Trophoblast cell (in vitro differentiated cells and primary cell): ENCODE data around the gene ME3.

Experiments used
- DNase-seq, 2 donors: peaks; one replicate each; pipeline ENCODE4 v3.0.0-alpha.2; 2016
- H2AFZ ChIP-seq: 2 replicates; pipeline ENCODE4 v1.6.1; 2013; ENCODE audit warnings: low read length, moderate library complexity, mild to moderate bottlenecking; ENCODE audit not compliant: insufficient read depth, poor library complexity
- H2AK5ac ChIP-seq: 2 replicates; pipeline ENCODE4 v1.6.1; 2013; ENCODE audit warnings: mild to moderate bottlenecking, low read length
- H2BK120ac ChIP-seq: 2 replicates; pipeline ENCODE4 v1.6.1; 2013; ENCODE audit warnings: low read length, mild to moderate bottlenecking, moderate library complexity; ENCODE audit not compliant: insufficient read depth, poor library complexity
- H2BK12ac ChIP-seq: 2 replicates; pipeline ENCODE4 v1.6.1; 2013; ENCODE audit warnings: mild to moderate bottlenecking, low read length, moderate library complexity
- H2BK5ac ChIP-seq: 2 replicates; pipeline ENCODE4 v1.6.1; 2013; ENCODE audit warnings: low read length, low read depth, moderate library complexity, mild to moderate bottlenecking; ENCODE audit not compliant: poor library complexity
- H3K14ac ChIP-seq: 2 replicates; pipeline ENCODE4 v1.6.1; 2013; ENCODE audit warnings: mild to moderate bottlenecking, low read length
- H3K18ac ChIP-seq: 2 replicates; pipeline ENCODE4 v1.6.1; 2013; ENCODE audit warnings: mild to moderate bottlenecking, low read length
- H3K23ac ChIP-seq: 2 replicates; pipeline ENCODE4 v1.6.1; 2013; ENCODE audit warnings: low read length
- H3K27ac ChIP-seq: 2 replicates; pipeline ENCODE4 v1.5.1; 2013; ENCODE audit warnings: low read depth, mild to moderate bottlenecking, inconsistent platforms, low read length, moderate library complexity
- H3K27me3 ChIP-seq: 2 replicates; pipeline ENCODE4 v1.6.1; 2013; ENCODE audit warnings: inconsistent platforms, mild to moderate bottlenecking, low read length, moderate library complexity; ENCODE audit not compliant: insufficient read depth
- H3K36me3 ChIP-seq, 2 experiments: 1 replicate in 1 of 2; 2 replicates in 1 of 2; pipeline ENCODE4 v1.6.1; 2013; ENCODE audit warnings: low read length in 2 of 2, mild to moderate bottlenecking in 2 of 2, moderate library complexity in 1 of 2; ENCODE audit not compliant: insufficient read depth in 2 of 2, control insufficient read depth in 1 of 2
- H3K4ac ChIP-seq: 2 replicates; pipeline ENCODE4 v1.6.1; 2013; ENCODE audit warnings: low read depth, mild to moderate bottlenecking, low read length, moderate library complexity
- H3K4me1 ChIP-seq, 2 experiments: 1 replicate in 1 of 2; 2 replicates in 1 of 2; pipeline ENCODE4 v1.6.1; 2013; ENCODE audit warnings: low read length in 2 of 2, mild to moderate bottlenecking in 2 of 2, moderate library complexity in 1 of 2; ENCODE audit not compliant: insufficient read depth in 2 of 2, control insufficient read depth in 1 of 2
- H3K4me2 ChIP-seq: 2 replicates; pipeline ENCODE4 v1.6.1; 2013; ENCODE audit warnings: inconsistent platforms, mild to moderate bottlenecking, low read length, moderate library complexity
- H3K4me3 ChIP-seq: 2 replicates; pipeline ENCODE4 v1.5.1; 2013; ENCODE audit warnings: mild to moderate bottlenecking, low read depth, low read length, inconsistent platforms
- H3K79me1 ChIP-seq: one replicate; pipeline ENCODE4 v1.6.1; 2013; ENCODE audit warnings: low read length
- H3K79me2 ChIP-seq: 2 replicates; pipeline ENCODE4 v1.6.1; 2013; ENCODE audit warnings: low read length, mild to moderate bottlenecking; ENCODE audit not compliant: control insufficient read depth, insufficient read depth, poor library complexity
- H3K9ac ChIP-seq: 2 replicates; pipeline ENCODE4 v1.6.1; 2013; ENCODE audit warnings: mild to moderate bottlenecking, low read length
- H3K9me3 ChIP-seq: 2 replicates; pipeline ENCODE4 v1.6.1; 2013; ENCODE audit warnings: low read depth, mild to moderate bottlenecking, control low read depth, inconsistent platforms, low read length; ENCODE audit not compliant: insufficient read depth
- H4K12ac ChIP-seq: 2 replicates; pipeline ENCODE4 v1.6.1; 2013; ENCODE audit warnings: low read depth, mild to moderate bottlenecking, low read length, moderate library complexity
- H4K8ac ChIP-seq: 2 replicates; pipeline ENCODE4 v1.6.1; 2013; ENCODE audit warnings: low read depth, mild to moderate bottlenecking, low read length, moderate library complexity
- H4K91ac ChIP-seq: one replicate; pipeline ENCODE4 v1.6.1; 2013; ENCODE audit warnings: low read depth, mild to moderate bottlenecking, low read length, moderate library complexity
- WGBS: extraction: QIAGEN DNeasy Blood & Tissue Kit; methylation state at CpG from one replicate; pipeline ENCODE4 v1.1.7; 2013; ENCODE audit warnings: missing lambda C conversion rate; ENCODE audit not compliant: insufficient read length, insufficient coverage; ENCODE audit errors: extremely low coverage; 5-methylcytosine and 5-hydroxymethylcytosine counted together

ME3 gene

DNA sequence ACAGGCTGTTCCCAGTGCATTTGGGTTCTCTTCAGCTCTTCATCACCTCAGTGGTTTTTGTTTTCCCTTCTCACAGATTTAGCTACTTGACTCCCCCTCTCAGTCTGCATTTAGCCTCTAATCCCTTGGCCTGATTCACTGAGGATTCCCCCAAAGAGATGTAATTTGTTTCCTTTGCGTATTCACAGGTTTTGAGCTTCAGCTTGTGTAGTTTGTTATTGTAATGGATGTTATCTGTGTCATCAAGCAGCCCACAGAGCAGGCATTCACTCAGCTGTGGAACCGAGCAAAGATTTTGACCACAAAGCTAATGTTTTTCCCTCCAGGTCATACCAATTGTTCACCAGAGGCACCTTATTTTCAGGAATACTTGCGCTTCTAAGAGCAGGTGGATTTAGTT, 6.4 kb upstream of the ME3 start:
- Histone ChIP-seq H4K91ac (no peak overlapping the region), H2AK5ac (no peak overlapping the region), H2BK5ac (no peak overlapping the region), H3K23ac (no peak overlapping the region), H3K4ac (no peak overlapping the region), H3K4me3 (no peak overlapping the region), H3K4me2 (no peak overlapping the region), H3K9ac (no peak overlapping the region), H3K4me1 (peaks cover 0 to 2% of the 10 kb centered on the region in 2 experiments), H4K8ac (no peak overlapping the region), H3K27ac (no peak overlapping the region), H3K79me1 (no peaks in the 10 kb centered on the region), H2BK120ac (no peak overlapping the region), H3K27me3 (no peaks in the 10 kb centered on the region), H3K14ac (no peak overlapping the region), H3K36me3 (no peaks in the 10 kb centered on the region), H2AFZ (no peak overlapping the region), H3K9me3 (no peaks in the 10 kb centered on the region), H4K12ac (no peak overlapping the region), H3K18ac (no peak overlapping the region), H3K79me2 (no peaks in the 10 kb centered on the region), H2BK12ac (no peak overlapping the region)
- WGBS = no CpG with 5 or more reads among the region's 3 CpGs
- DNase-seq = no peak

DNA sequence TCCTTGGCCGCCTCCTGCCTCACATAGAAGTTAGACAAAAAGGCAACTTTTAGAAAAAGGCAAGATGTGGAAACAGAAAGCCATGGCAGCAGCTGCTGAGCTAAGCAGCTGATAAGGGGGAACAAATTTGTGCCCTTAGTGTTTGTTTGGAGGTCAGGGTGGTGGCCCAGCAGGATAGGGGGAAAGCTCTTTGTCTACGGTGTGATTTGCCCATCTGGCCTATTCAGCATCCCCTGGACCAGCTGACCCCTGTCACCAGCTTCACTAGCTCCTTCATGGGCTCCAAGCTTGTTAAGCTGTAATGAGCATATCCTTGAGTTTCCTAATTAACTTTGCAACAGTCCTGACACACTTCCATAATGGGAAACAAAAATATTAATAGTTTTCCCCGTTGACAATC, 5.9 kb upstream of the ME3 start:
- Histone ChIP-seq H3K23ac (no peak overlapping the region), H2AFZ (no peak overlapping the region), H3K14ac (no peak overlapping the region), H4K8ac (no peak overlapping the region), H3K79me1 (no peaks in the 10 kb centered on the region), H3K4me3 (no peak overlapping the region), H3K79me2 (no peaks in the 10 kb centered on the region), H3K4me1 (peaks cover 0 to 2% of the 10 kb centered on the region in 2 experiments), H2BK5ac (no peak overlapping the region), H3K36me3 (no peaks in the 10 kb centered on the region), H2AK5ac (no peak overlapping the region), H3K4ac (no peak overlapping the region), H3K18ac (no peak overlapping the region), H2BK120ac (no peak overlapping the region), H3K4me2 (no peak overlapping the region), H4K12ac (no peak overlapping the region), H3K9me3 (no peaks in the 10 kb centered on the region), H2BK12ac (no peak overlapping the region), H3K27ac (no peak overlapping the region), H4K91ac (no peak overlapping the region), H3K9ac (no peak overlapping the region), H3K27me3 (no peaks in the 10 kb centered on the region)
- no CpG with 5 or more reads among the region's 3 CpGs for WGBS
- no peak for DNase-seq

DNA sequence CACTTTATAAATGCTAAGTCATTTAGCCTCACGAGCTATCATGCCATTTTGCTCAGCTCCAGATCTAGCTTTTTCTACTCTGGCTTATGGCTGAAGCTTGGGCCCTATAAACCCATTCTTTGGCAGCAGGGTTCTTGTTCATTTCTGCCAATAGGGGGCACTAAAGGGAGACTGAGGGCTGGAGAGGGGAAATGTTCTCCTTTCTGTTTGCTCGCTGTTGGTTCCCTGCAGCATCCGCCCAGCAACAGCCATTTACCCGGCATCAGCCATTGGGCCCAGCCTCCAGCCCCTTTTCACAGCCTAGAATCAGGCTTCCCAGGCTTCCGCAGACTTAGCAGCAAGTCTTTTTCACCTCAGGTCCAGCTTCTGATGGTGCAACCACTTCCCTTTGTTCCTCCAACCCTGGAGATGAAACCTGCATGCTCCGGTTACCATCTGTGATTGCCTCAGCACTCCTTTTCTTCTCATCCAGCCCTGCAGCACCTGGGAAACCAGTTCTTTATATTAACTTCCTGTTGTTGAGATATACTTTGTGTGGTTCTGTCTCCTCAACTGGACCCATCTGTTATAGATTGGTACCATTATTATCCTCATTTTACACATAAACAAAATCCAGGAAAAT, 4.2 kb upstream of the ME3 start:
- Histone ChIP-seq H2BK120ac (no peak overlapping the region), H3K9ac (no peak overlapping the region), H3K4me1 (peaks cover 5 to 11% of the 10 kb centered on the region in 2 experiments), H3K18ac (no peak overlapping the region), H3K36me3 (no peaks in the 10 kb centered on the region), H3K79me1 (peaks cover 5% of the 10 kb centered on the region), H3K9me3 (no peaks in the 10 kb centered on the region), H2AK5ac (no peak overlapping the region), H4K8ac (no peak overlapping the region), H3K27me3 (peaks cover 9% of the 10 kb centered on the region), H4K12ac (no peak overlapping the region), H3K4me2 (no peak overlapping the region), H2AFZ (no peak overlapping the region), H3K4ac (no peak overlapping the region), H3K4me3 (no peak overlapping the region), H3K27ac (no peak overlapping the region), H3K14ac (no peak overlapping the region), H2BK12ac (no peak overlapping the region), H3K23ac (no peak overlapping the region), H2BK5ac (no peak overlapping the region), H4K91ac (no peak overlapping the region), H3K79me2 (peaks cover 1% of the 10 kb centered on the region)
- DNase-seq = peak; percentile 18 to 54
- no CpG with 5 or more reads among the region's 6 CpGs for WGBS

DNA sequence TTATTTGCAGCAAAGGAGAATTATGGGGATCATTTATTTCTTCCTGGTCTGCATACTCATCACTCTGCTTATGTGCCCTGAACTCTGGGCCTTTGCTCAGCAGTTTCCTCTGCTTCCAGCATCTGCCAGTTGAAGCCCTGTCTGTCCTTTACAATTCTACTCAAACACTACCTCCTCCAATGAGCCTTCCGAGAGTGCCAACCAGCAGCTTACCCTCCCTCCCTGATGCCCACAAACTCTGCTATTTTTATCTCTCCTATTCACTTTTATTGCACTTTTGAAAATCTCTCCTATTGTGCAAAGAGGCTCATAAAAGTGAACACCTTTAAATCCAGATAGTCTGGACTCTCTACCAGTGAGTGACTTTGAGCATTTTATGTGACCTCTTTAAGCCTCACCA, 3.6 kb upstream of the ME3 start:
- peaks cover 12% of the 10 kb centered on the region for H3K27me3 ChIP-seq
- H4K91ac ChIP-seq = no peak overlapping the region
- no peak overlapping the region for H3K27ac ChIP-seq
- H3K4me1 ChIP-seq = peaks cover 9 to 16% of the 10 kb centered on the region in 2 experiments
- H4K8ac ChIP-seq = no peak overlapping the region
- no peak overlapping the region for H3K14ac ChIP-seq
- H3K79me1 ChIP-seq = peaks cover 10% of the 10 kb centered on the region
- H3K79me2 ChIP-seq = peaks cover 3% of the 10 kb centered on the region
- no peak overlapping the region for H3K18ac ChIP-seq
- no CpG with 5 or more reads among the region's 1 CpG for WGBS
- H3K4me3 ChIP-seq = no peak overlapping the region
- no peak overlapping the region for H3K9ac ChIP-seq
- no peak overlapping the region for H2AFZ ChIP-seq
- no peak overlapping the region for H2BK12ac ChIP-seq
- no peak overlapping the region for H3K4me2 ChIP-seq
- no peak overlapping the region for H2BK5ac ChIP-seq
- H2AK5ac ChIP-seq = no peak overlapping the region
- H3K9me3 ChIP-seq = no peaks in the 10 kb centered on the region
- no peak overlapping the region for H2BK120ac ChIP-seq
- H3K4ac ChIP-seq = no peak overlapping the region
- no peak for DNase-seq
- no peaks in the 10 kb centered on the region for H3K36me3 ChIP-seq
- H3K23ac ChIP-seq = no peak overlapping the region
- H4K12ac ChIP-seq = no peak overlapping the region
